GM23338 (cell line): ENCODE measurements around the gene SCOC. TPM values are rescaled to one million over a fixed set of nuclear protein-coding genes. Genes with fewer than 3 reads are reported as not detected.

Experiments used
- ATAC-seq: fragments of 200-7000 bp; cut with Tn5 transposase; 3 replicates; pipeline ENCODE4 v1.9.1; 2020
- DNase-seq: peaks from one replicate; pipeline ENCODE4 v3.0.0-alpha.2; 2015; ENCODE audit warnings: low spot score
- H2AFZ ChIP-seq: fragments of 200-600 bp; sonication (generic); 2 replicates; pipeline ENCODE4 v1.8.0; 2016; ENCODE audit warnings: antibody characterized with exemption, mild to moderate bottlenecking, moderate library complexity
- H3F3A ChIP-seq: fragments of 200-600 bp; sonication (generic); replicated peaks from 2 replicates; pipeline ENCODE4 v1.8.0; 2017; ENCODE audit warnings: antibody characterized with exemption, mixed run types, low read depth
- H3K27ac ChIP-seq: fragments of 200-600 bp; sonication (generic); 2 replicates; pipeline ENCODE4 v1.6.1; 2016; ENCODE audit warnings: low read depth
- H3K27me3 ChIP-seq: fragments of 200-600 bp; sonication (generic); 2 replicates; pipeline ENCODE4 v1.8.0; 2016; ENCODE audit warnings: mild to moderate bottlenecking, mixed run types, moderate library complexity; ENCODE audit not compliant: insufficient read depth
- H3K36me3 ChIP-seq: fragments of 200-600 bp; sonication (generic); 2 replicates; pipeline ENCODE4 v1.8.0; 2016; ENCODE audit warnings: mild to moderate bottlenecking; ENCODE audit not compliant: insufficient read depth
- H3K4me1 ChIP-seq: fragments of 200-600 bp; sonication (generic); 2 replicates; pipeline ENCODE4 v1.8.0; 2016; ENCODE audit warnings: mild to moderate bottlenecking, moderate library complexity; ENCODE audit not compliant: insufficient read depth
- H3K4me2 ChIP-seq: fragments of 200-600 bp; sonication (generic); 2 replicates; pipeline ENCODE4 v1.7.1; 2017; ENCODE audit warnings: mixed run types
- H3K4me3 ChIP-seq: fragments of 200-600 bp; sonication (generic); 2 replicates; pipeline ENCODE4 v1.6.1; 2016; ENCODE audit warnings: mixed run types
- H3K79me2 ChIP-seq: fragments of 200-600 bp; sonication (generic); replicated peaks from 2 replicates; pipeline ENCODE4 v1.8.0; 2017; ENCODE audit warnings: mild to moderate bottlenecking; ENCODE audit not compliant: insufficient read depth
- H3K9me2 ChIP-seq: fragments of 200-600 bp; sonication (generic); 2 replicates; pipeline ENCODE4 v1.8.0; 2017; ENCODE audit not compliant: insufficient read depth
- H4K20me1 ChIP-seq: fragments of 200-600 bp; sonication (generic); replicated peaks from 2 replicates; pipeline ENCODE4 v1.8.0; 2017; ENCODE audit warnings: mild to moderate bottlenecking; ENCODE audit not compliant: insufficient read depth
- H3K27ac Mint-ChIP-seq: 2 replicates; pipeline ENCODE4 v1.8.0; 2020; ENCODE audit warnings: inconsistent platforms, mild to moderate bottlenecking, moderate library complexity, mixed read lengths
- H3K27me3 Mint-ChIP-seq: 3 replicates; pipeline ENCODE4 v1.8.0; 2022; ENCODE audit warnings: low read depth, mild to moderate bottlenecking, moderate library complexity, mixed read lengths, inconsistent platforms; ENCODE audit not compliant: insufficient read depth, poor library complexity
- H3K36me3 Mint-ChIP-seq: 3 replicates; pipeline ENCODE4 v1.8.0; 2021; ENCODE audit warnings: low read depth, mild to moderate bottlenecking, inconsistent platforms, moderate library complexity, mixed read lengths
- H3K4me1 Mint-ChIP-seq: 3 replicates; pipeline ENCODE4 v1.8.0; 2020; ENCODE audit warnings: mild to moderate bottlenecking, inconsistent platforms, mixed read lengths
- H3K4me3 Mint-ChIP-seq: 3 replicates; pipeline ENCODE4 v1.8.0; 2021; ENCODE audit warnings: moderate library complexity, mild to moderate bottlenecking, inconsistent platforms, mixed read lengths
- H3K9me3 Mint-ChIP-seq: 3 replicates; pipeline ENCODE4 v1.8.0; 2020; ENCODE audit warnings: moderate library complexity, mild to moderate bottlenecking, inconsistent platforms, mixed read lengths
- CREB1 ChIP-seq: fragments of 250-450 bp; sonication (Bioruptor Pico); IDR thresholded peaks from 2 replicates; pipeline ENCODE4 v1.5.0; 2020; ENCODE audit warnings: low read depth, mild to moderate bottlenecking, moderate library complexity
- EZH2phosphoT487 ChIP-seq: fragments of 200-600 bp; sonication (generic); IDR thresholded peaks from one replicate; pipeline ENCODE4 v1.8.1; 2018; ENCODE audit warnings: antibody characterized with exemption; ENCODE audit not compliant: unreplicated experiment
- JUNB ChIP-seq: IDR thresholded peaks from one replicate; pipeline ENCODE4 v1.6.1; 2016; ENCODE audit warnings: antibody characterized with exemption; ENCODE audit not compliant: unreplicated experiment
- NANOG ChIP-seq: IDR thresholded peaks from 2 replicates; pipeline ENCODE4 v1.6.1; 2016; ENCODE audit warnings: antibody characterized with exemption, borderline replicate concordance
- POLR2AphosphoS5 ChIP-seq: IDR thresholded peaks from 2 replicates; pipeline ENCODE4 v1.6.1; 2016; ENCODE audit warnings: antibody characterized with exemption, low read depth
- ZNF114 ChIP-seq: fragments of 250-450 bp; sonication (Bioruptor Pico); IDR thresholded peaks from 2 replicates; pipeline ENCODE4 v1.5.0; 2020; ENCODE audit warnings: mild to moderate bottlenecking, moderate library complexity
- ZNF331 ChIP-seq: fragments of 250-450 bp; sonication (Bioruptor Pico); IDR thresholded peaks from 2 replicates; pipeline ENCODE4 v1.5.0; 2020; ENCODE audit warnings: low read depth, mild to moderate bottlenecking, moderate library complexity
- polyA plus RNA-seq: library from polyadenylated mRNA; unstranded; fragments of >200 nt; fragmentation: Nextera tagmentation; extraction: Ambion mirVana; gene quantifications from 2 replicates; pipeline ENCODE4 v1.2.1, GENCODE V29; 2016
- total RNA-seq: library from RNA; depleted of rRNA; stranded (reverse); fragments of >200 nt; shearing (Covaris generic); gene quantifications from 2 replicates; pipeline ENCODE4 v1.2.3, GENCODE V29; 2014
- TF ChIP-seq, protein P1 (sequence below): fragments of 250-450 bp; sonication (Bioruptor Pico); IDR thresholded peaks from 2 replicates; pipeline ENCODE4 v1.5.0; 2020; ENCODE audit warnings: mild to moderate bottlenecking, moderate library complexity
- TF ChIP-seq, protein P2 (sequence below): IDR thresholded peaks from 2 replicates; pipeline ENCODE4 v1.6.1; 2016; ENCODE audit warnings: antibody characterized with exemption

The SCOC gene
- total and polyA plus RNA-seq, 2 experiments from 2014 or later, result 47.2 to 59.5 TPM

DNA sequence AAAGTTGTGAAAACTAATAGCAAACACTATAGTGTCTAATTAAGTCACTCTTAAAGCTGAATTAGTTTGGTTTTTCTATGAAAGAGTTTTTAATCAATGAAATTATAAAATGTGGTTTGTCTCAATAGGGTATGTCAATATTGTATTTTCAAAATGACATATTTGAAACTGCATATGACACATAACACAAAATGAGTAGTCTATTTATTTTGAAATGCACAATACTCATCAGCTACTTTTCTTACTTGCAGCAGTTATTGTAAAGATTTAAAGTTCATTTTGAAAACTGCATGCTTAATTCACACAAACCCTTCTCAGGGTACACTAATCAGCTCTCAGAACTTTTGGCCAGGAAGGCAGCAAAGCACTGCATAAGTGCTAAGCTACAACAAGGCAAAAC, 32.8 kb downstream of the SCOC start (continued):
- TF ChIP-seq, protein P1, sequence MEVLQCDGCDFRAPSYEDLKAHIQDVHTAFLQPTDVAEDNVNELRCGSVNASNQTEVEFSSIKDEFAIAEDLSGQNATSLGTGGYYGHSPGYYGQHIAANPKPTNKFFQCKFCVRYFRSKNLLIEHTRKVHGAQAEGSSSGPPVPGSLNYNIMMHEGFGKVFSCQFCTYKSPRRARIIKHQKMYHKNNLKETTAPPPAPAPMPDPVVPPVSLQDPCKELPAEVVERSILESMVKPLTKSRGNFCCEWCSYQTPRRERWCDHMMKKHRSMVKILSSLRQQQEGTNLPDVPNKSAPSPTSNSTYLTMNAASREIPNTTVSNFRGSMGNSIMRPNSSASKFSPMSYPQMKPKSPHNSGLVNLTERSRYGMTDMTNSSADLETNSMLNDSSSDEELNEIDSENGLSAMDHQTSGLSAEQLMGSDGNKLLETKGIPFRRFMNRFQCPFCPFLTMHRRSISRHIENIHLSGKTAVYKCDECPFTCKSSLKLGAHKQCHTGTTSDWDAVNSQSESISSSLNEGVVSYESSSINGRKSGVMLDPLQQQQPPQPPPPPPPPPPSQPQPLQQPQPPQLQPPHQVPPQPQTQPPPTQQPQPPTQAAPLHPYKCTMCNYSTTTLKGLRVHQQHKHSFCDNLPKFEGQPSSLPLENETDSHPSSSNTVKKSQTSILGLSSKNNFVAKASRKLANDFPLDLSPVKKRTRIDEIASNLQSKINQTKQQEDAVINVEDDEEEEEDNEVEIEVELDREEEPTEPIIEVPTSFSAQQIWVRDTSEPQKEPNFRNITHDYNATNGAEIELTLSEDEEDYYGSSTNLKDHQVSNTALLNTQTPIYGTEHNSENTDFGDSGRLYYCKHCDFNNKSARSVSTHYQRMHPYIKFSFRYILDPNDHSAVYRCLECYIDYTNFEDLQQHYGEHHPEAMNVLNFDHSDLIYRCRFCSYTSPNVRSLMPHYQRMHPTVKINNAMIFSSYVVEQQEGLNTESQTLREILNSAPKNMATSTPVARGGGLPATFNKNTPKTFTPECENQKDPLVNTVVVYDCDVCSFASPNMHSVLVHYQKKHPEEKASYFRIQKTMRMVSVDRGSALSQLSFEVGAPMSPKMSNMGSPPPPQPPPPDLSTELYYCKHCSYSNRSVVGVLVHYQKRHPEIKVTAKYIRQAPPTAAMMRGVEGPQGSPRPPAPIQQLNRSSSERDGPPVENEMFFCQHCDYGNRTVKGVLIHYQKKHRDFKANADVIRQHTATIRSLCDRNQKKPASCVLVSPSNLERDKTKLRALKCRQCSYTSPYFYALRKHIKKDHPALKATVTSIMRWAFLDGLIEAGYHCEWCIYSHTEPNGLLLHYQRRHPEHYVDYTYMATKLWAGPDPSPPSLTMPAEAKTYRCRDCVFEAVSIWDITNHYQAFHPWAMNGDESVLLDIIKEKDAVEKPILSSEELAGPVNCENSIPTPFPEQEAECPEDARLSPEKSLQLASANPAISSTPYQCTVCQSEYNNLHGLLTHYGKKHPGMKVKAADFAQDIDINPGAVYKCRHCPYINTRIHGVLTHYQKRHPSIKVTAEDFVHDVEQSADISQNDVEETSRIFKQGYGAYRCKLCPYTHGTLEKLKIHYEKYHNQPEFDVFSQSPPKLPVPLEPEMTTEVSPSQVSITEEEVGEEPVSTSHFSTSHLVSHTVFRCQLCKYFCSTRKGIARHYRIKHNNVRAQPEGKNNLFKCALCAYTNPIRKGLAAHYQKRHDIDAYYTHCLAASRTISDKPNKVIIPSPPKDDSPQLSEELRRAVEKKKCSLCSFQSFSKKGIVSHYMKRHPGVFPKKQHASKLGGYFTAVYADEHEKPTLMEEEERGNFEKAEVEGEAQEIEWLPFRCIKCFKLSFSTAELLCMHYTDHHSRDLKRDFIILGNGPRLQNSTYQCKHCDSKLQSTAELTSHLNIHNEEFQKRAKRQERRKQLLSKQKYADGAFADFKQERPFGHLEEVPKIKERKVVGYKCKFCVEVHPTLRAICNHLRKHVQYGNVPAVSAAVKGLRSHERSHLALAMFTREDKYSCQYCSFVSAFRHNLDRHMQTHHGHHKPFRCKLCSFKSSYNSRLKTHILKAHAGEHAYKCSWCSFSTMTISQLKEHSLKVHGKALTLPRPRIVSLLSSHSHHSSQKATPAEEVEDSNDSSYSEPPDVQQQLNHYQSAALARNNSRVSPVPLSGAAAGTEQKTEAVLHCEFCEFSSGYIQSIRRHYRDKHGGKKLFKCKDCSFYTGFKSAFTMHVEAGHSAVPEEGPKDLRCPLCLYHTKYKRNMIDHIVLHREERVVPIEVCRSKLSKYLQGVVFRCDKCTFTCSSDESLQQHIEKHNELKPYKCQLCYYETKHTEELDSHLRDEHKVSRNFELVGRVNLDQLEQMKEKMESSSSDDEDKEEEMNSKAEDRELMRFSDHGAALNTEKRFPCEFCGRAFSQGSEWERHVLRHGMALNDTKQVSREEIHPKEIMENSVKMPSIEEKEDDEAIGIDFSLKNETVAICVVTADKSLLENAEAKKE, result no peak
- TF ChIP-seq NANOG (no peak), EZH2phosphoT487 (no peak), ZNF114 (CRISPR knock-in tag) (no peak), POLR2AphosphoS5 (no peak), ZNF331 (CRISPR knock-in tag) (no peak)
- TF ChIP-seq, protein P2, sequence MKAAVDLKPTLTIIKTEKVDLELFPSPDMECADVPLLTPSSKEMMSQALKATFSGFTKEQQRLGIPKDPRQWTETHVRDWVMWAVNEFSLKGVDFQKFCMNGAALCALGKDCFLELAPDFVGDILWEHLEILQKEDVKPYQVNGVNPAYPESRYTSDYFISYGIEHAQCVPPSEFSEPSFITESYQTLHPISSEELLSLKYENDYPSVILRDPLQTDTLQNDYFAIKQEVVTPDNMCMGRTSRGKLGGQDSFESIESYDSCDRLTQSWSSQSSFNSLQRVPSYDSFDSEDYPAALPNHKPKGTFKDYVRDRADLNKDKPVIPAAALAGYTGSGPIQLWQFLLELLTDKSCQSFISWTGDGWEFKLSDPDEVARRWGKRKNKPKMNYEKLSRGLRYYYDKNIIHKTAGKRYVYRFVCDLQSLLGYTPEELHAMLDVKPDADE, result no peak

DNA sequence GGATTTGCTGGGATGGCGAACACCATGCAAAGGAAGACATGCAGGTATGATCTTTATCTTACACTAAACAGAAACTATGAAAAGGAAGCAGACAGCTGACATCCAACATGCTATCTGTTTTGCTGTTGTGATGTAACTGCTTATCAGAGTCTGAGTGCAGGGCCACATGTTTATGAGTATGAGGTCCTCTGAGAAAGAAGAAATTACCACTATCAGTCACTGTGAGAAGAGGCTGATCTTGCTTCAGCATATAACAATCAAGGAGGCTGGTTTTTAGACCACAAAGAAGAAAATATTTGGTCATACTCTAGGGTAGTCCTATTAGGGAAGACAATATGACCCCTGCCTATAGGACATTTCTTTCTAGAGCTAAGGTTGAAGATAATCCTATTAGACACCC, 35.5 kb downstream of the SCOC start:
- H3K9me2 ChIP-seq, result no peaks in the 10 kb centered on the region
- H4K20me1 ChIP-seq, result no peaks in the 10 kb centered on the region
- Mint-ChIP-seq H3K9me3 (peaks cover 5% of the 10 kb centered on the region; the same call in 2 of the 3 replicates), H3K4me1 (peaks cover 11% of the 10 kb centered on the region), H3K27me3 (no peaks in the 10 kb centered on the region), H3K27ac (no peak overlapping the region), H3K4me3 (no peak overlapping the region), H3K36me3 (peaks cover 4% of the 10 kb centered on the region; the same call in 1 of the 3 replicates)
- H3F3A ChIP-seq, result no peaks in the 10 kb centered on the region
- DNase-seq (no peak), ATAC-seq (no peak)
- H3K79me2 ChIP-seq, result no peaks in the 10 kb centered on the region
- H3K27ac ChIP-seq, result no peak overlapping the region
- H3K4me3 ChIP-seq, result no peak overlapping the region
- H3K27me3 ChIP-seq, result no peaks in the 10 kb centered on the region
- H3K4me2 ChIP-seq, result no peak overlapping the region
- no peak overlapping the region for H2AFZ ChIP-seq
- no peaks in the 10 kb centered on the region for H3K36me3 ChIP-seq
- H3K4me1 ChIP-seq, result peaks cover 9% of the 10 kb centered on the region
- TF ChIP-seq EZH2phosphoT487 (no peak), ZNF331 (CRISPR knock-in tag) (no peak), JUNB (no peak), CREB1 (CRISPR knock-in tag) (no peak)
- TF ChIP-seq, protein P1, result no peak
